GM08714 (cell line): ENCODE results near the gene PTPN5.

Source experiments
- H3K4me3 ChIP-seq: fragments of 200-500 bp; sonication (Bioruptor generic); 2 replicates; pipeline ENCODE4 v1.5.1; 2014; ENCODE audit warnings: mild to moderate bottlenecking, low read length, inconsistent platforms
- ZNF274 ChIP-seq: IDR thresholded peaks from 2 replicates; pipeline ENCODE4 v1.6.1; 2012; ENCODE audit warnings: mild to moderate bottlenecking, low read depth, low read length

The PTPN5 gene

DNA sequence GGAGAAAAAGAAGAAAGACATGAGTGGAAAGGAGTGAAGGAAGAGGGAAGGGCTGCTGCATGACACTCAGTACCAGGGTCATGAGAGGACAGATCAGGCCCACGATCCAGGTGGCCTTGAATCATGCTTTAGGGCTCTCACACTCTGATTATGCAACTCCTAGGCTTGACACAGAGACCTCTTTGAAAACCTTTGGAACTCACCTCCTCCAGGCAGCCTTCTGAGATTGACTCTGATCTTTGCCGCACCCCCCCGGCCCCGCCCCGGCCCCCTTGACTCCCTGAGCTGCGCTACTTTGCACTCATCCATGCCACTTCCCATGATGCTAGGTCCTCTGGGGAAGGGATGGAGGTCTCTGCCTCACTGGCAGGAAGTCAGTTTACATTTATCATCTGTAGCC lies 10.7 kb downstream of the PTPN5 start:
- TF ChIP-seq ZNF274, result no peak
- no peak overlapping the region for H3K4me3 ChIP-seq

DNA sequence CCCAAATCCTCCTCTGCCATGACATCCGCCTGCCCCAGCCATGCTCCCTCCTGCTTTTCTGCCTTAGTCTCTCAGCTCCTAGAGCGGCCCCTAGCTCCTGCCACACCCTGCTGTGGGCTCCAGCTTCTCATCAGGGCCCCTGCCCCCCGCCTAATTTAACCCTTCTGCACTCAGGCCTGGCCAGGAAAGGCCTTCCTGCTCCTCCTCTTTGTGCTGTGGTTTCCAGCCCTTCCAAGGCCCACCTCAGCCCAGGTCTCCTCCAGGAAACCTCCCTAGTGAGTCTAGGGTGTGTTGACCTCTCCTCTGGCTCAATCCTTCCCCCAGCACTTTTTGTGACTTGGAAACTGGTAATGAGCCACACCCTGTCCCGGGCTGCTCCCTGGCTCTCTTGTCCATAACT lies 11.3 kb downstream of the PTPN5 start:
- no peak for TF ChIP-seq ZNF274
- no peak overlapping the region for H3K4me3 ChIP-seq

DNA sequence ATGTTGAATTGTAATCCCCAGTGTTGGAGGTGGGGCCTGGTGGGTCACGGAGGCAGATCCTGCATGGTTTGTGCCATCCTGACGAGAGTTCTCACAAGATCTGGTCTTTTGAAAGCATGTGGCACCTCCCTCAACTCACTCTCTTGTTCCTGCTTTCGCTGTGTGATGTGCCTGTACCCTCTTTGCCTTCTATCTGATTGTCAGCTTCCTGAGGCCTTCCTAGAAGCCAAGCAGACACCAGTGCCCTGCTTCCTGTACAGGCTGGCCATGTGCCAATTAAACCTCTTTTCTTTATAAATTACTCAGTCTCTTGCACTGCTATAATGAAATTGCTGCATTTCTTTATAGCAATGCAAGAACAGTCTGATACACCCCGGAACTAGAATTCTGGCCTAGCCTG lies 13.1 kb downstream of the PTPN5 start:
- TF ChIP-seq ZNF274, result no peak
- no peak overlapping the region for H3K4me3 ChIP-seq

DNA sequence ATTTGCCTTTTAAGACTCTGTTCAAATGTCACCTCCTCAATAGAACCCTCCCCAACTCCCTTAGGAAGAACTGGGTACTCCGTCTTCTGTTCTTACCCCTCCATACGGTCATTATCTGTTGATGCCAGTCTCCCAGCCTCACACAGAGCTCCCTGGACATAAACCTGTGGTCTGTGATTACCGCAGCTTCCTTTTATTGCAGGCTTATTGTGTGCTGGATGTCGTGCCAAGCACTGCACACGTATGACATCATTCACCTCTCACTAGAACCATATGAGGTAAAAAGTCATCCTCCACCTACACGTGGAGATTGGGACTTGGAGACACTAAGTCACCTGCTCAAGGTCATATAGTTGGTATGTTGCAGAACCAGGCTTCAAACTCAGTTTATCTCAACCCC lies 15.3 kb downstream of the PTPN5 start:
- H3K4me3 ChIP-seq, result no peak overlapping the region
- TF ChIP-seq ZNF274, result no peak

DNA sequence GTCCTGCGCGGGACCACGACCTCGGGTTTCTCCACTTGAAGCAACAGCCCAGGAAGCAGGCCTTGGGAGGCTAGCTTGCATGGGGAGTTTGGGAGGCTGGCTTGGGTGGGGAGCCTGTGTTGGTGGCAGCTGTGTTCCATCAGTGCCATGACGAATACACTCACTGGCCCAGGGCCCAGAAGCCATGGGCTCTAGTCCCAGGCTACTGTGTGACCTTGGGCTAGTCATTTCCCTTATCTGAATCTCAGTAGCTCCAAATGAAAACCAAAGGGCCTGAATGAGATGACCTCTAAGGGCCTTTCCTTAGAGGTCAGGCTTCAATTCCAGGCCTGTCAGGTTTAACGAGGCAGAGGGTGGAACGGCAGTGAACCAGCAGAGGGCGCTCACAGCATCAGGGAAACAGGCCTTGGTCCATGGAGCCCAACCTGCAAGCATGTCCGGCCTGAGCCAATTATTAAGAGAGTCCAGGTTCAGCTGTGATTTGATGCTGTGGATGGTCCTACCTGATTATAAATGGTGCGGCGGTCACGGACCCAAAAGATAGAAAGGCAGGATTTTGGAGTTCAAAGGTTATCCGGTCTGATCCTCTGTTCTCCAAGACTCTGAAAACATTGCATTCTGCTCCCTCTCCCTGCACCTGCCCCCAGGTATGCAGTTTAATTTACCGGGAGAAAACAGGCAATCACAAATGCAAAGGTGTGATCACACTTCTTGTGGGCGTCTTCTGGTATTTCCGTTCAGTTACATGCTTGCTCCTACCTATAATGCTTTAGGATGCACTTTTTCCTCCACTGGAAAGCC lies 15.9 kb downstream of the PTPN5 start:
- no peak overlapping the region for H3K4me3 ChIP-seq
- no peak for TF ChIP-seq ZNF274

DNA sequence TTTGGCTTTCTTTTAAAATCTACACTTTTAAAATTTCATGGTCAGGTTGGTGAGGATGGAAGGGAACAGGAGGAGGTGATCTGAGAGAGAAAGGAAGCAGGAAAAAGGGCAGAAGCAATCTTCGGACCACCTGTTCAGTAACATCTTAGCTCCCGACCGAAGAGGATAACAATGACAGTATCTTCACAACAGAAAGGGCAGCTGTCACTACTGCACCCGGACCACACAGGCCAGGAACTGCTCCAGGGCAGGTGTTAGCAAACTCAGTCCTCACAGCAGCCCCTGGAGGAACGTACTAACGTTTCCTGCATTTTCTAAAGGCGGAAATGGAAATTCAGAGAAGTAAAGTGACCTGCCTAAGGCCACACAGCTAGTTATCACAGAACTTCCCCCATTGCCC lies 16.8 kb downstream of the PTPN5 start:
- no peak overlapping the region for H3K4me3 ChIP-seq

DNA sequence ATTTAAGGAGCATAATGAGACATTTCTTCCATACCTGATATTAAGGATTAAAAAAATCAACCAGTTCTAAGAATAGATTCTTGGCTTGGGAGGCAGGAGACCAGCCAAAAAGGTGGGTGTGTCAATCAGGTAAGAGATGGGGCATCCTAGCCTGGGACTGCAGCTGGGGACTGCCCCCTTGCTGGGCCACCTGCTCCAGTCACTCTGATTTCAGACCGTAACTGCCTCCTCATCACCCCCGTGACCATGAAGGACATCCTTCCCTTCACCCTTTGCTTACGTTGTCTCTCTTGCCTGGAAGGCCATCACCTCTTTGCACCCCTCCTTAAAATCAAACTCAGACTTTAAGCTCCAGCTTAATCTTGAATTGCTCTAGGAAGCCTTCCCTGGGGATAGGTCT lies 17.9 kb downstream of the PTPN5 start:
- H3K4me3 ChIP-seq, result no peak overlapping the region
- TF ChIP-seq ZNF274, result no peak

More for the DNA sequence above, 16.8 kb downstream of the PTPN5 start:
- TF ChIP-seq ZNF274, result no peak

DNA sequence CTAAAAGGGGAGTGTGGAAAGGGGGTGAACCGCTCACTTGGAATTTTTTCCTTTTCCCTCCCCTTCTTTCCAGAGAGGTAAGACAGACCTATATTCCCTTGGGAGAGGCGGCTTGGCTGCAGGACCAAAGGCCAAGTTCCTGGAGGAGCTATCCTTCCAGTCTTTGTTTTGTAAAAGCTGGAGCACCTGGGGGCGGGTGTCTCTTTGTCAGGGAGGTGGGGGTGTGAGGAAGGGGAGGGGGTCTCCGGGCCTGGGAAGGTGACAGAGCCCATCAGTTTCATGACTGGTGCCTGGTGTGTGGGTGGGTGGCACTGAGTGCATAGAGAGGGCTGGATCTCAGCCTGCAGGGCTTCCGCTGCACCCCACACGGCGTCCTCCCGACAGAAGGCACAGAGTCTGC lies 18.5 kb downstream of the PTPN5 start:
- H3K4me3 ChIP-seq, result no peak overlapping the region
- no peak for TF ChIP-seq ZNF274

DNA sequence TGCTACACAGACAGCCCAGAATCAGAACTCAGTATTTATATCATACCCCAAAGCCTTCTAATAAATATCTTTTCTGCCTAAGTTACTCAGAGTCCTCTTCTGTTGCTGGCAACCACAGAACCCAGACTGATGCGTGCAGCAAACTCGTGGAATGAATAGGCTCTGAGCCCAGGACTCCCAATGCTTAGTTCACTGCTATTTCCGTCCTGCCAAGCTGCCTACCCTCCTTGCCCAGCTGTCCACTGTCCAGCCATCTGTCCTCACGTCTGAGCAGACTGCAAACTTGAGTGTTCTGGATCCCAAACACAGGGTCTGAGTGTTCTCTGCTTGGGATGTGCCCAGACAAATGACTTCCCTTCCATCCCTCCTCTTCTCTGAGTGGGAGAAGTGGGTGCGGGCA lies 19.4 kb downstream of the PTPN5 start:
- no peak overlapping the region for H3K4me3 ChIP-seq
- no peak for TF ChIP-seq ZNF274

DNA sequence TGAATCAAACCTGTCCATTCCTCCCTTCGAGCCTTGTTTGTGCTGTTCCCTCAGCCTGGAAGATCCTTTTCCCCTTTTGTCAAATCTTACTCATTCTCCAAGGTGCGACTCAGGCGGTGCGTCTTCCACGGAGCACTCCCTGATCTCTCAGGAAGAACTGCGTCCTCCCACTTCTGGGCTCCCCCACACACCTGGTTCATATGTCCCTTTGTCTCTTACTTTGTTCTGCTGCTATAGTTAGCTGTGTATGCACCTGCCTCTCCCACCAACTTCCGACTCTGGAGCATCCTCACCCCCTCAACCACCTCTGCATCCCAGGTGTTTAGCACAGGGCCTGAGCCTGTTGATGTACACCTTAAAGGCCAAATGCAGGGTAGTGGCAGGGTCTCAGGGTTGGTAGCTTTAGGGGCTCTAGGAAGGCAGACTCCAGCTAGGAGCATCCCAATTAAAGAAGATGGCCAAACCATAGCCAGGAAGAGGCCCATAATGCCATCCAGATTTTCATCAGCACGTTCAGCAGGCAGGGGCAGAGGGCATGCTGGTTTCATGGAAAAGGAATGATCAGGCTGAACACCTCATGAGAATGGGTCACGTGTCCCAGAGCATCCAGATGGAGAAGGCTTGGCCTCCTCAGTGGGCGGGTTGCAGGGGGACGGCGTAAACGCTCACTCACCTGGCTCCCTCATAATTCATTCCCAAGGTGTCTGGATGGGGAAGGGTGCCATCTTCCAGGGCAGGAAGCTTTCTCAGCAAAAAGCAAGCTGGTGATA lies 20.1 kb downstream of the PTPN5 start:
- no peak overlapping the region for H3K4me3 ChIP-seq

DNA sequence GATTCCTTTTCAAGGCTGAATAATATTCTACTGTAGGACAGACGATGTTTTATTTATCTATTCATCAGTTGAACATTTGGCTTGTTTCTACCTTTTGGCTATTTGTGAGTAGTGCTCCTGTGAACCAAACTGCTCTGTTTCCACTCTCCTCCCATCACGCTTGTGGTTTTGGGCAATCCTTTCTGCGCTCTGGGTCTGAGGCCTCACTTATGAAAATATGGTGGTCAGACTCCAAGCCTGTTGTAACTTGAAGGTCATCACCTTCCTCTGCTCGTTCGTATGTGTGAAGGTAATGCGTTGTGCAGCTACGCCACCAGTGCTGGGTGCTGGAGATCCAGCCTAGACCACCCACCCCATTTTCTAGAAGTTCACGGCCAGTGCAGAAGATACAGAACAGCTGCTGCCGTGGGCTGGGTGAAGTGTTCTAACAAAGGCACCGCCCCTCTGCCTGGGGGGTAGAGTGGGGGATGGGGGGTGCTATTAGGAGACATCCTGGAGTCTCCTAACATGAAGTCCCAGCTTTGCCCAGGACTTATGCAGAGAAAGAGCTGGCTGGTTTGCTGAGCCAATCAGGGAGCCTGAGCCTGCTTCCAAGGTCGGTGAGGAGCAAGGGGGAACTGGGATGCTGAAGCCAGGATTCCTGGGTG lies 21.0 kb downstream of the PTPN5 start:
- no peak overlapping the region for H3K4me3 ChIP-seq
- TF ChIP-seq ZNF274, result no peak

More for the DNA sequence above, 20.1 kb downstream of the PTPN5 start:
- TF ChIP-seq ZNF274, result no peak

DNA sequence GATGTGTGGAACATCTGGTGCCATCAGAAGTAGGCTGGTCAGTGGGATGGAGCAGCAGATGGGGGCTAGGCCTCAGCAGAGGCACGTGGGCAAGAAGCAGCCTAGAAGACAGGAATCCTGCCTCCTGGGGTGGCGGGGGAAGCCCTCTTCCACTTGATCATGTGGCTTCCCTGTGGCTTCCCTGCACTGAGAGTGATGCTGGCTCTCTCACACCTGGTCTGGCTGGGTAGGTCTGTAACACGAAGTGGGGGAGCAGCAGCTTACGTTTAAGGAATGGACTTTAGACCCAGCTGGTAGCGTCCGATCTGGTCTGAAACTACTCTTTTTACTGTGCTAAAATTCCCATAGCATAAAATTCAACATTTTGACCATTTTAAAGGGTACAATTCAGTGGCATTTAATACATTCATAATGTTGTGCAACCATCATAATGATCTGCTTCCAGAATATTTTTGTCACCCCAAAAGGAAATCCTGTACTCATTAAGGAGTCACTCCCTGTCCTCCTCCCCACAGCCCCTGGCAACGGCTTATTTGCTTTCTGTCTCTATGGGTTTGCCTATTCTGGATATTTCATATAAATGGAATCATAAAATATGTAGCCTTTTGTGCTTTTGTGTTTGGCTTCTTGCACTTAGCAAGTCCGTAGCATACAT lies 21.7 kb downstream of the PTPN5 start:
- no peak for TF ChIP-seq ZNF274
- no peak overlapping the region for H3K4me3 ChIP-seq

DNA sequence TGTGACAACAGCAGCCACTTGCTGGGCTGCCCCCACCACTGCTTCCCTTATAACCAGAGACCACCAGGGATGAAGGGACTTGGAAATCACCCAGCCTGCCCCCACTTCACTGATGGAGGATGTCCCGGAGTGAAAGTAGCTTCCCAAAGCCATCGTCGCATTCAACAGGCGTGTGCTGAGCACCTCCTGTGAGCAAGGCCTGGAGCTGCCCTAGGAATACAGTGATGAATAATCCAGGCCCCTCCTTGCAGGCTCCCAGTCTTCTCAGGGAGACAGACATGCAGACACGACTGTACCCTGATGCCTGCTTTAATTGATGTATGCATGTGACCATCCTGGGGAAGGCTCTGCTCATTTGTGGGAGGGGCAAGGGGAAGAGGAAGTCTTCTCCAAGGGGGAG lies 22.6 kb downstream of the PTPN5 start:
- TF ChIP-seq ZNF274, result no peak

DNA sequence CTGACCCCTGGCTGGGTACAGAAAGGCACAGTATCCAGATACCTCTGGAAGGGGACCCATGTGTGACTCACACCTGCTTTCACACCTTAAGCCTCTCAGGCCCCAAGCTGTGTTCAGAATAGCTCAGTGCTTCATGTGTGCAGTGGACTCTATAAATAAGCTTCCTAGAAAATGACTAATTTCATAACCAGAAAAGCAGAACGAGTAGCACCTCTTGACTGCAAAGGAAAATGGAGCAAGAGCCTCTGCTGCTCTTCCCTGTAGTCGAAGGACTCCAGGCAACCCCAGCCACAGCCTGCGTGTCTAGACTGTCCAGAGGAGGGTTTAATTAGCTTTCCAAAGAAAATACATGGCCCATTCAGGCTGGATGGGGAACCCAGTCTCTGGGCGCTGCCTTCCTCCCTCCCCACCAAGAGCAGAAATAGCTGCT lies 23.1 kb downstream of the PTPN5 start:
- no peak overlapping the region for H3K4me3 ChIP-seq
- no peak for TF ChIP-seq ZNF274

More for the DNA sequence above, 22.6 kb downstream of the PTPN5 start:
- H3K4me3 ChIP-seq, result no peak overlapping the region
